Right cardiac atrium (tissue), 5 donors: ENCODE data around the gene WASL. TPM values are rescaled to one million over a fixed set of nuclear protein-coding genes. Genes with fewer than 3 reads are reported as not detected.

Experiments used
- ATAC-seq, 2 donors: fragments of 200-7000 bp; cut with Tn5 transposase; one replicate each; pipeline versions ENCODE4 v1.8.0 to v1.9.1; 2020; ENCODE audit warnings: moderate library complexity in 2 of 2, mild to moderate bottlenecking in 1 of 2
- DNase-seq, 3 donors: peaks; one replicate each; pipeline ENCODE4 v3.0.0-alpha.2; 2020
- H3K27ac ChIP-seq: one replicate; pipeline ENCODE4 v1.5.1; 2013; ENCODE audit warnings: mild to moderate bottlenecking, low read length, control low read depth, moderate library complexity
- H3K27me3 ChIP-seq: one replicate; pipeline ENCODE4 v1.6.1; 2013; ENCODE audit not compliant: control insufficient read depth, insufficient read depth
- H3K4me1 ChIP-seq: one replicate; pipeline ENCODE4 v1.6.1; 2013; ENCODE audit warnings: low read length; ENCODE audit not compliant: control insufficient read depth, insufficient read depth
- H3K4me3 ChIP-seq: one replicate; pipeline ENCODE4 v1.5.1; 2013; ENCODE audit warnings: low read length, control low read depth
- H3K9me3 ChIP-seq: one replicate; pipeline ENCODE4 v1.6.1; 2013; ENCODE audit warnings: low read length; ENCODE audit not compliant: control insufficient read depth
- WGBS: extraction: QIAGEN DNeasy Blood & Tissue Kit; methylation state at CpG from one replicate; pipeline ENCODE4 v1.1.7; 2013; 5-methylcytosine and 5-hydroxymethylcytosine counted together
- intact Hi-C, 4 donors: fragments of 100-400 bp; cut with DNase I; formaldehyde crosslinking; loops; one replicate each; pipeline versions ENCODE4 v1.11.0 to v1.14.0; 2022 to 2023
- polyA plus RNA-seq: library from polyadenylated mRNA; stranded (reverse); fragments of 200-250 nt; gene quantifications from one replicate; pipeline ENCODE4 v1.2.3, GENCODE V29; 2013
- total RNA-seq, 4 donors: library from RNA; stranded (reverse); fragmentation: NEBNext Ultra II Directional; extraction: Animal tissue kit (Norgen Biotek cat#: 25700); gene quantifications; one replicate each; pipeline ENCODE4 v1.2.1, GENCODE V29; 2021
- donor health status: healthy with polysubstance abuse.
- donor health status: DM: no; HTN: yes; CAD: no.
- donor health status: DM: no; HTN: no; CAD: no.
- donor health status: DM: no; HTN: yes; CAD: no; lungs with severe emphysema.
- donor health status: DM: yes; HTN: yes; CAD: no.

WASL gene
- total and polyA plus RNA-seq, 5 donors, result 16.9 to 32.5 (median 27.9) TPM

- Histone ChIP-seq H3K27me3 (no peaks in the 10 kb centered on the region), H3K27ac (peak overlapping the region; percentile 83), H3K9me3 (no peaks in the 10 kb centered on the region), H3K4me1 (no peaks in the 10 kb centered on the region), H3K4me3 (peak overlapping the region; percentile 63)
- ATAC-seq, result peak in 1 of 2 donors; percentile 25
- no peak for DNase-seq
- 53% methylated on average over 6 of the region's 6 CpGs for WGBS
- intact Hi-C loops, result no loop called here
Observed at GRCh38 chr7:123658023-123658422, 90.8 kb downstream of the WASL start.

- intact Hi-C loops, result no loop called here
- no peaks in the 10 kb centered on the region for H3K9me3 ChIP-seq
- H3K27ac ChIP-seq, result peak overlapping the region; percentile 90
- H3K4me3 ChIP-seq, result peak overlapping the region; percentile 63
- WGBS, result 29% methylated on average over 1 of the region's 1 CpG
- peak; percentile 50 to 61 for ATAC-seq
- H3K27me3 ChIP-seq, result no peaks in the 10 kb centered on the region
- no peak for DNase-seq
- H3K4me1 ChIP-seq, result no peaks in the 10 kb centered on the region
Observed at GRCh38 chr7:123657304-123657685, 91.5 kb downstream of the WASL start.

GRCh38 chr7:123656544-123657303 is 92.1 kb downstream of the WASL start:
- Histone ChIP-seq H3K4me3 (peak overlapping the region; percentile 63), H3K27me3 (no peaks in the 10 kb centered on the region), H3K27ac (peak overlapping the region; percentile 88), H3K9me3 (no peaks in the 10 kb centered on the region), H3K4me1 (no peaks in the 10 kb centered on the region)
- 52% methylated on average over 6 of the region's 6 CpGs for WGBS
- intact Hi-C loops, result no loop called here
- DNase-seq (no peak), ATAC-seq (peak in 1 of 2 donors; percentile 21)

- ATAC-seq, result peak; percentile 87 to 90
- intact Hi-C loops, result no loop called here
- peak; percentile 32 to 68 (median 57) for DNase-seq
- no peaks in the 10 kb centered on the region for H3K4me1 ChIP-seq
- 62% methylated on average over 6 of the region's 6 CpGs for WGBS
- no peaks in the 10 kb centered on the region for H3K9me3 ChIP-seq
- no peaks in the 10 kb centered on the region for H3K27me3 ChIP-seq
- H3K4me3 ChIP-seq, result peak within 1 kb of the TSS; percentile 63
- peak within 1 kb of the TSS; percentile 88 for H3K27ac ChIP-seq
Observed at GRCh38 chr7:123655614-123656013, 93.2 kb downstream of the WASL start, which contains the start of gene LMOD2. TSS of gene LMOD2 (plus strand) at chr7:123655866. CDS start at chr7:123655964, 98 bp downstream.

- 66% methylated on average over 6 of the region's 6 CpGs for WGBS
- Histone ChIP-seq H3K27ac (peak overlapping the region; percentile 15), H3K27me3 (no peaks in the 10 kb centered on the region), H3K9me3 (no peaks in the 10 kb centered on the region), H3K4me3 (no peak overlapping the region), H3K4me1 (peaks cover 2% of the 10 kb centered on the region)
- DNase-seq, result no peak
- no peak for ATAC-seq
- intact Hi-C loops, result no loop called here
Observed at GRCh38 chr7:123653162-123653561, 95.6 kb downstream of the WASL start.

- no peak overlapping the region for H3K27ac ChIP-seq
- intact Hi-C loops, result no loop called here
- no peak for ATAC-seq
Observed at GRCh38 chr7:123652406-123652805, 96.4 kb downstream of the WASL start.

GRCh38 chr7:123650595-123650994 is 98.2 kb downstream of the WASL start:
- peak; percentile 38 to 49 for ATAC-seq
- H3K27ac ChIP-seq, result no peak overlapping the region
- intact Hi-C loops, result no loop called here

More at GRCh38 chr7:123652406-123652805, 96.4 kb downstream of the WASL start:
- Histone ChIP-seq H3K9me3 (no peaks in the 10 kb centered on the region), H3K4me1 (peaks cover 2% of the 10 kb centered on the region), H3K4me3 (no peak overlapping the region), H3K27me3 (no peaks in the 10 kb centered on the region)
- DNase-seq, result no peak
- 98% methylated on average over 1 of the region's 1 CpG for WGBS

GRCh38 chr7:123649964-123650363 is 98.8 kb downstream of the WASL start:
- H3K27me3 ChIP-seq, result no peaks in the 10 kb centered on the region

More at GRCh38 chr7:123650595-123650994, 98.2 kb downstream of the WASL start:
- H3K4me1 ChIP-seq, result peaks cover 2% of the 10 kb centered on the region
- H3K4me3 ChIP-seq, result no peak overlapping the region
- no peaks in the 10 kb centered on the region for H3K9me3 ChIP-seq
- H3K27me3 ChIP-seq, result no peaks in the 10 kb centered on the region
- WGBS, result 55% methylated on average over 2 of the region's 2 CpGs
- no peak for DNase-seq

GRCh38 chr7:123647106-123647730 is 101.6 kb downstream of the WASL start:
- 80% methylated on average over 7 of the region's 7 CpGs for WGBS
- H3K4me3 ChIP-seq, result no peak overlapping the region
- no peaks in the 10 kb centered on the region for H3K9me3 ChIP-seq
- DNase-seq, result no peak
- peaks cover 4% of the 10 kb centered on the region for H3K4me1 ChIP-seq
- peak overlapping the region; percentile 50 for H3K27ac ChIP-seq
- ATAC-seq, result no peak
- intact Hi-C loops, result no loop called here
- H3K27me3 ChIP-seq, result no peaks in the 10 kb centered on the region

More at GRCh38 chr7:123649964-123650363, 98.8 kb downstream of the WASL start:
- Histone ChIP-seq H3K4me3 (no peak overlapping the region), H3K4me1 (peaks cover 2% of the 10 kb centered on the region), H3K9me3 (no peaks in the 10 kb centered on the region), H3K27ac (no peak overlapping the region)
- no peak for ATAC-seq
- 66% methylated on average over 2 of the region's 2 CpGs for WGBS
- no peak for DNase-seq
- intact Hi-C loops, result no loop called here

GRCh38 chr7:123645516-123645915 is 103.3 kb downstream of the WASL start:
- no peaks in the 10 kb centered on the region for H3K9me3 ChIP-seq
- intact Hi-C loops, result no loop called here
- ATAC-seq (peak; percentile 90 to 92), DNase-seq (peak; percentile 55 to 71 (median 67))
- H3K4me1 ChIP-seq, result peaks cover 4% of the 10 kb centered on the region
- peak overlapping the region; percentile 48 for H3K27ac ChIP-seq
- H3K4me3 ChIP-seq, result no peak overlapping the region
- no peaks in the 10 kb centered on the region for H3K27me3 ChIP-seq
- WGBS, result 14% methylated on average over 3 of the region's 3 CpGs
